Activated CD4-positive, alpha-beta T cell treated with anti-CD3 and anti-CD28 coated beads, Interleukin-2, amount 50 U/mL, for 1 hour (primary cell): ENCODE data around the gene ULBP2.
A peak's percentile ranks its signal among the peaks of the same experiment; 100 is the strongest.
"Not testable (repeated sequence)": the region's sequence is repeated elsewhere in the genome, so short reads cannot be mapped to it uniquely, and the experiment has no call there.

Experiments used
- DNase-seq: peaks from one replicate; pipeline ENCODE4 v3.0.0-alpha.2; 2020

ULBP2 gene

GRCh38 chr6:149941583-149942460 lies at the start of gene ULBP2:
Gene ULBP2, plus strand, starts transcription at chr6:149942014. Its CDS starts 59 bp downstream, at chr6:149942073.
- peak; percentile 90 for DNase-seq

DNA sequence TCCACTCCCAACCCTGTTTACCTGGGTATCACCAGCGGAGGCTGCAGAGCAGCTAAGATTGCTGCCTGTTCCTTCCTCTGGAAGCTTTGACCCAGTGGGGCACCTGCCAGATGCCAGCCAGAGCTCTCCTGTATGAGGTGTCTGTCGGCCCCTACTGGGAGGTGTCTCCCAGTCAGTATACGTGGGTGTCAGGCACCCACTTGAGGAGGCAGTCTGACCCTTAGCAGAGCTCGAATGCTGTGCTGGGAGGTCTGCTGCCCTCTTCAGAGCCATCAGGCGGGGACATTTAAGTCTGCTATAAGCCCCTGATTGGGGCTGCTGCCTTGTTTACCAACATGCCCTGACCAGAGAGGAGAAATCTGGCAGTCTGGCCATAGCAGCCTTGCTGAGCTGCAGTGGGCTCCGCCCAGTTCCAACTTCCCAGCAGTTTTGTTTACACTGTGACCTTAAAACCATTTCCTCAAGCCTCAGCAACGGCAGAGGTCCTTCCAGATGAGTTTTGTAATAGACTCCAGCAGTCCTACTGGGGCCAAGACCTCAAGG lies 46.7 kb upstream of the ULBP2 start:
- no peak for DNase-seq

DNA sequence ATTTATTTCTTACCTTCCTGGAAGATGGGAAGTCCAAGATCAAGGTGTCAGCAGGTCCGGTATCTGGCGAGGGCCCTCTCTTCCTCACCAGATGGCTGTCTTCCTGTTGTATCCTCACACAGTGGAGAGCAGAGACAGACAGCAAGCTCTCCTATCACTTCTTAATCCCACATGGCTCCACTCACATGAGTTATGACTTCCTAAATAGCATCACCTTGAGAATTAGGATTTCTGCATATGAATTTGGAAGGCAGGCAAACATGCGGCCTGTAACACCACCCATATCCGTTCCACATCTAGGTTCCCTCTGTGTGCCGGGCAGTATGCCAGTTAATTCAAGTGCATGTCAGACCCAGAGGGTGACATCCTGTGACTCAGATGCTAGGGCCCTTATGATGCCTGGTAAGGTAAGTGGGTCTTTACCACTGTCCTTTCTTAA lies 46.0 kb upstream of the ULBP2 start:
- peak; percentile 29 for DNase-seq

DNA sequence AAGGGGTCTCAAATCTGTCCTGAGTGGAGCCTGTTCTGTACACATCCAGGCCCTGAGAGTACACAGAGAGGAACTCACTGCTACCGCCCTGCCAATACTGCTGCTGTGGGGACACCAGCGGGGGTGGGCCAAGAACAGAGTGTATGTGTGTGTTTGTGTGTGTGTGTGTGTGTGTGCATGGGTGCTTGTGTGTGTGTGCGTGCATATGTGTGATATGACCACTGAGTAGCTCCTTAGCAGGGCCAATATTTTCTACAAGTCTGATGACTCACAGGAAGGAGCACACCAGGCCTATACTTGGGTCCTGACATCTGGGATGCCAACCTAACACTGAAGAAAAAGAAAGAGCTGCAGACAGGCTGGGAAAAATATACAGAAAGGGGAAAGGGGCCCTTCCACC lies 45.3 kb upstream of the ULBP2 start:
- no peak for DNase-seq

- no peak for DNase-seq
Observed at GRCh38 chr6:149897015-149897697, 44.7 kb upstream of the ULBP2 start.

- DNase-seq = no peak
Observed at GRCh38 chr6:149897855-149898744, 43.7 kb upstream of the ULBP2 start, which contains the start of gene RAET1E. Gene RAET1E, minus strand, starts transcription at chr6:149898113. Its CDS starts 7,212 bp downstream, at chr6:149890901.

DNA sequence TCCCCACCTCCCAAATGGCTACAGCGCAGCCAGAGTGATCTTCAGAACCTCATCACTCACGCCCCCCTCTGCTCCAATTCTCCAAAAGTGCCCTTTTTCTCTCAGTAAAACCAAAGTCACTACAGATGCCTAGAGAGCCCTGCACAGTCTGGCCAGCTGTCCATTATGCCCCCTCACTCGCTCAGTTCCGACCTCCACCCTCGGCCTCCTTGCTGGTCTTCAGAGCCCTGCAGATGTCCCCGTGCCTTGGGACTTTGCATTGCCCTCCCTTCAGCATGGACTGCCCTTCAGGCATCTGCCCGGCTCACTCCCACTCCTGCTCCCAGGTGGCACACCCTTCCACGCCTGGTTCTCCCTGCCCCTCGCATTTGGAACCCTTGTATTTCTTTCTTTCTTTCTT lies 42.8 kb upstream of the ULBP2 start:
- no peak for DNase-seq

DNA sequence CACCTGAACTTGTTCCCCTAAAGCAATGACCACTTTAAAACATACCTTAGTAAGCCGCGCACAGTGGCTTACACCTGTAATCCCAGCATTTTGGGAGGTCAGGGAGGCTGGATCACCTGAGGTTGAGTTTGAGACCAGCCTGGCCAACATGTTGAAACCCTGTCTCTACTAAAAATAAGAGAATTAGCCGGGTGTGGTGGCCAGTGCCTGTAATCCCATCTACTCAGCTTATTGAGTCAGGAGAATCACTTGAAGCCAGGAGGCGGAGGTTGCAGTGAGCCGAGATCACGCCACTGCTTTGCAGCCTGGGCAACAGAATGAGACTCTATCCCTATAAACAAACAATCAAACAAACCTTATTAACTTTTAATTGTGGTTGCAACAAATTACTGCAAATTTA lies 42.3 kb upstream of the ULBP2 start:
- DNase-seq = no peak

- no peak for DNase-seq
Observed at GRCh38 chr6:149899926-149900619, 41.7 kb upstream of the ULBP2 start.

- DNase-seq = no peak
Observed at GRCh38 chr6:149900620-149901443, 41.0 kb upstream of the ULBP2 start.

GRCh38 chr6:149901444-149902140 lies 40.2 kb upstream of the ULBP2 start:
- no peak for DNase-seq

- DNase-seq = no peak
Observed at GRCh38 chr6:149903938-149904611, 37.7 kb upstream of the ULBP2 start.

- no peak for DNase-seq
Observed at GRCh38 chr6:149904661-149905370, 37.0 kb upstream of the ULBP2 start.

DNA sequence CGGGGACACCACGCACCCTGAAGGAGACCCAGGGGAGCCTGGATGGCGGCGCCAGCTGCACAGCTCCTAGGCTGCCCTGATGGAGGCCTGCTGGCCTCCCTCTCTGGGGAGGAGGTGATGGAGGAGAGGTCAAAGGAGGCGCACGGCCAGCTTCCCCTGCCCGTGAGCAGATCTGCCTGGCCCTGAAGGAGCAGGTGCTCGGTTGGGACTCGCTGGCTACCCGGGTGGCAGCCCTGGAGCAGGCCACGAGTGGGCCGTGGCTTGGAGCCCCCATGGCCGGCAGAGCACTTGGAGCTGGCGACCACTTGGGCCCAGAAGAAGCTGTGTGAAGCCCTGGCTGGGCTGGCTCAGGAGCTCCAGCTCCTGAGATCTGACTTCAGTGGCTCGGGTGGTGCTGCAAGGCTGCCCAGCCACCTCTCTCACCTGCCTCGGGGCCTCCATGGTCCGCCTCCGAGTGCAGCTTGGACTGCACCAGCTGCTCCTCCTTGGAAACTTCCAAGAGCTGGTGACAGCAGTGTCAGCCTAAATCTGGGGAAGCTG lies 36.4 kb upstream of the ULBP2 start:
- no peak for DNase-seq

GRCh38 chr6:149905911-149906371 lies 35.9 kb upstream of the ULBP2 start:
- no peak for DNase-seq

DNA sequence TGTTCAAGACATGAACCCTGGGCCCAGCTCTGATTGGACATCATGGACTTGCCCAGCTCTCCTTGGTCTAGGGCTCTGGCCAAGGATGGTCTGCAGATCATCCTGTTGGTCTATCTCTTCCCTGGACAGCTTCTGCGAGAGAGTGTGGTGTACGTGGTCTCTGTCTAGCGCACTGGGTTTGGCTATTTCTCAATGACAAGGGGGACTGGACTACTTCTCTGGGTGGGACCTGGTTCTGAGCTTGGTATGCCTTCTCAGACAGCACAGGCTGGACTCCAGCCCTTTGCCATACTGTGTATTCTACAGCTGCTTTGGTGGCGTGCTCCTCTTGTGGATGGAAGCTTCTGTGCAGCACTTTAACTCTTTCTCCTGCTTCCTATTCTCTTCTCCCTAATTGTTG lies 35.4 kb upstream of the ULBP2 start:
- DNase-seq = no peak

DNA sequence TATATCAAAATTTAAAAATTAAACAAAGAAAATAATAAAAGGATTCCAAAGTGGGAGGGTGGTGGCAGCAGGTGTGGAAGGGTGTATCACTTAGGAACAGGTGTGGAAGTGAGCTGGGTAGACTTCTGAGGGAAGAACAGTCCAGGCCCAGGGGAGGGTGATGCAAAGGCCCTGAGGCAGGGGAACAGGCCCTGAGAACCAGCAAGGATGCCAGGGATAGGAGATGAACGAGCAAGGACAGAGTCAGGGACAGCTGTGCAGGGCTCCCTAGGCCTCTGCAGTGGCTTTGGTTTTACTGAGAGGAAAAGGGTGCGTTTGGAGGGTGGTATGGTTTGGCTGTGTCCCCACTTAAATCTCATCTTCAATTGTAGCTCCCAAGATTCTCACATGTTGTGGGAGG lies 34.5 kb upstream of the ULBP2 start:
- no peak for DNase-seq

DNA sequence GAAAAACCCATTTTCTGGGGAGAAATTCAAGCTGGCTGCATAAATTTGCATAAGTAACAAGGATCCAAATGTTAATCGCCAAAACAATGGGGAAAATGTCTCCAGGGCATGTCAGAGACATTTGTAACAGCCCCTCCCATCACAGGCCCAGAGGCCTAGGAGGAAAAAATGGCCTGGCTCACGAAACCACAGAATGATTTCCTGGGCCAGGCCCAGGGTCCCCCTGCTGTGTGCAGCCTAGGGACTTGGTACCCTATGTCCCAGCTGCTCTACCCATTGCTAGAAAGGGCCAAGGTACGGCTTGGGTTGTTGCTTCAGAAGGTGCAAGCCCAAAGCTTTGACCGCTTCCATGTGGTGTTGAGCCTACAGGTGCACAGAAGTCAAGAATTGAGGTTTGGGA lies 33.3 kb upstream of the ULBP2 start:
- not testable (repeated sequence) for DNase-seq
